Measurements from ENCODE around the gene FOXE1.

The FOXE1 gene

DNA sequence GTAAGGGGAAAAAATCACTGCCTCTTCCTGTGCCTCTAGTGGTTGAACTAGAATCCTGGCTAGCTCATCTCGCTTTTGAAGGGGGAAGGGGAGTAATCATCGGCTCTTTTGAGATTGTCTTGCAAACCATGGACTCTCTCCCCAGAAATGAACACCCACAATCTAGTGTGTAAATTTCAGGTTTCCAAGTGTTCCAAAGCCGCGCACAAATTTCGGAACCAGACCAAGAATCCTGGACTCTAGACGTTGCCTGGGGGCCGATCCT is 4.9 kb upstream of the FOXE1 start:
- no peak overlapping the region for H3K27ac ChIP-seq
- TF ChIP-seq ZFX (IDR thresholded peaks at IDR 0.05) = no peak
- TF ChIP-seq, protein P1, sequence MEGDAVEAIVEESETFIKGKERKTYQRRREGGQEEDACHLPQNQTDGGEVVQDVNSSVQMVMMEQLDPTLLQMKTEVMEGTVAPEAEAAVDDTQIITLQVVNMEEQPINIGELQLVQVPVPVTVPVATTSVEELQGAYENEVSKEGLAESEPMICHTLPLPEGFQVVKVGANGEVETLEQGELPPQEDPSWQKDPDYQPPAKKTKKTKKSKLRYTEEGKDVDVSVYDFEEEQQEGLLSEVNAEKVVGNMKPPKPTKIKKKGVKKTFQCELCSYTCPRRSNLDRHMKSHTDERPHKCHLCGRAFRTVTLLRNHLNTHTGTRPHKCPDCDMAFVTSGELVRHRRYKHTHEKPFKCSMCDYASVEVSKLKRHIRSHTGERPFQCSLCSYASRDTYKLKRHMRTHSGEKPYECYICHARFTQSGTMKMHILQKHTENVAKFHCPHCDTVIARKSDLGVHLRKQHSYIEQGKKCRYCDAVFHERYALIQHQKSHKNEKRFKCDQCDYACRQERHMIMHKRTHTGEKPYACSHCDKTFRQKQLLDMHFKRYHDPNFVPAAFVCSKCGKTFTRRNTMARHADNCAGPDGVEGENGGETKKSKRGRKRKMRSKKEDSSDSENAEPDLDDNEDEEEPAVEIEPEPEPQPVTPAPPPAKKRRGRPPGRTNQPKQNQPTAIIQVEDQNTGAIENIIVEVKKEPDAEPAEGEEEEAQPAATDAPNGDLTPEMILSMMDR (conservative IDR thresholded peaks at IDR 0.05) = no peak

DNA sequence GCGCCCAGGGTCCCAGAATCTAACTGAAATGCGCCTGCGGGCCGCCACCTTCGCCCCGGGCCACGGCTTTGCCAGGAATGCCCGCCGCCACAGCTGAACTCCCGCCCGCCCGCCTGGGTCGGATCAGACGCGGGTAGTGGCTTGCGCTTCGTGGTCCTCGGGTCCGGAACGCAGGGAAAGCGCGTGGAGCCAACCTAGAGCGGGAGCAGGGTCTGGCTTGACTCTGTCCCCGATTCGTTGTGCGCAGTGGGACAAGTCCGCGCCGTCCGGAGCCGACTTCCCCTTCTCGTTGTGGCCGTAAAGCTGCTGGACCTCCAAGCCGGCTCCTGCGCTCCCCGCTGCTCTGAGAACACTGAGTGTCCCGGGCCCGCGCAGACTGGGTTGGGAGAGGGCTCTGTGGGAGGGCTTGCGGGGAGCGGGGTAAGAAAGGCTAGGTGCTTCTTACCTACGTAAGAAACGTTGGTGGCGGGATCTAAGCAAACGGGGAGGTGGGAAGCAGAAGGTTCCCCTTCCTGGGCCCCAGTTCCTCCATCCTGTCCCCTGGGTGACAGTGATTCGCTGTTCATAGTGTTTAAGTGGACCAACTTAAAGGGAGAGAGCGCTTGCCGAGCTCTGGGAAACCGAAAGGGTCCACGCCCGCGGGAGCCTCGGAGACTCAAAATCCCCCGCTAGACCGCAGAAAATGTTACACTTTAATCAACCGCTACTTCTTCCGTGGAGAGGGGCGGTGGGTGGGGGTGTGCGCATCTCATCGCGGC is 4.4 kb upstream of the FOXE1 start:
- TF ChIP-seq ZFX (IDR thresholded peaks at IDR 0.05) = no peak
- TF ChIP-seq, protein P1 (conservative IDR thresholded peaks at IDR 0.05) = no peak
- no peak overlapping the region for H3K27ac ChIP-seq

DNA sequence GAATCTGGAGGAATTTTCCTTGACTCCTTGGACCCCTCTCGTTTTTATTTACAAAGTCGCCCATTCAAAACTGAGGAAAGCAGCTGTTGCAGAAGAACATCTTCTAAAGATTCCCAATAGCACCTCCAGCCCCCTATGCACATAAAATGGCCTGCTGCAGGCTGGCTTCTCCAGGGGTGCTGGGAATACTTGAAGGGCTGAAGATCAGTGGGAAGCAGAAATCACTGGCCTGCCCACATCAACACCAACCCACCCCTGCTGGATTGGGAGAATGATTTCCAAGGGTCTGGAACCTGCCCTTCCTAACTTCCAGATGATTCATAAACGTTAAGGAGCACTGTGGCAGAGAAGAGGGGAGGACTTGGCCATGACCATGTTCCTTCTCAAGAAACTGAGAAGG is 3.0 kb upstream of the FOXE1 start:
- H3K27ac ChIP-seq = no peak overlapping the region
- TF ChIP-seq ZFX (IDR thresholded peaks at IDR 0.05) = no peak
- TF ChIP-seq, protein P1 (conservative IDR thresholded peaks at IDR 0.05) = no peak

DNA sequence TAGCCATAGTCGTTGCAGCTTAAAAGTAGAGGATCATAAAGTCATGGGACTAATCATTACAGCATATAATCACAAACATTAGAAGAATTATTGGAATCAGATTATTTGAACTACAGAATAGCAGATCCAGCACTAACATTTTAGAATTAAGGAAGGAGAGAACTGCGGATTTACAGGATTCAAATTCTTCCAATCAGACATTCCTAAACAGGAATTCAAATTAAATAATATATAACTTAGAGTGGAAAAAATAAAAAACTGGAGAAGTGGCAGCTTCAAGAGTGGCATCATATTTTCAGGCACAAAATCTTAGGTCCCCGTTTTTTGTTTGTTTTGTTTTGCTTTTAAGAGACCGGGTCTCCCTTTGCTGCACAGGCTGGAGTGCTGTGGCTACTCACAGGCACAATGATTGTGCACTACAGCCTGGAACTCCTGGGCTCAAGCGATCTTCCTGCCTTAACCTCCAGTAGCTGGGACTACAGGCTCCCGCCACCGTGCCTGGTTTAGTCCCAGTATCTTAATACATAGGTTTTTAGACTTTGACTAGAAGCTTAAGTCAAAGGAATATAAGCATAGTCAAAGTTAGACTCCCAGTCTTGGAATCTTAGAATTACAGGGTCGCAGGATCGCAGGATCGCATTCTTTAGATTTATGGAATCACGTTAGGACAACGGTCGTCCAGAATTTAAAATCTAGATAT is 2.1 kb upstream of the FOXE1 start:
- H3K27ac ChIP-seq = no peak overlapping the region
- TF ChIP-seq, protein P1 (conservative IDR thresholded peaks at IDR 0.05) = no peak
- TF ChIP-seq ZFX (IDR thresholded peaks at IDR 0.05) = no peak

DNA sequence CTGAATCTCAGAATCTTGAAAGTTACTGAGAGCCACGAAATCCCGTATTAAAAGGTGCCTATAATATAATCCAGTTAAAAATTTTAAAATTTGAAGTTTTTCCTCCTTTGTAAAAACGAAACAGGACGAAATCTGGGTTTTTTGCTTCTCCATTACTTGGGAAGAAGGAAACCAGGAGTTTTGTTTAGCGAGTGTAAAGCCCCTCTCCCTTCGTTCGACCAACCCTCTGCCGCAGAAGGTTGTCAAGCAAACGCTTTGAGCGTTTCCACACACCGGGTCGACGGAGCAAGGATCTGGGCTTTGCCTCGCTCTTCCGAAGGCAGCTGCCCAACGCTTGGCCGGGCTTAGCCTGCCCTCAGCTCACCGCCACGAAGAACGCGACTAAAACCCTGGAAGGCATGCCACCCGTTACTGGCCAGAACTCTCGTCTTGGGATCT is 1.6 kb upstream of the FOXE1 start:
- no peak for TF ChIP-seq ZFX (IDR thresholded peaks at IDR 0.05)
- TF ChIP-seq, protein P1 (conservative IDR thresholded peaks at IDR 0.05) = no peak
- no peak overlapping the region for H3K27ac ChIP-seq

DNA sequence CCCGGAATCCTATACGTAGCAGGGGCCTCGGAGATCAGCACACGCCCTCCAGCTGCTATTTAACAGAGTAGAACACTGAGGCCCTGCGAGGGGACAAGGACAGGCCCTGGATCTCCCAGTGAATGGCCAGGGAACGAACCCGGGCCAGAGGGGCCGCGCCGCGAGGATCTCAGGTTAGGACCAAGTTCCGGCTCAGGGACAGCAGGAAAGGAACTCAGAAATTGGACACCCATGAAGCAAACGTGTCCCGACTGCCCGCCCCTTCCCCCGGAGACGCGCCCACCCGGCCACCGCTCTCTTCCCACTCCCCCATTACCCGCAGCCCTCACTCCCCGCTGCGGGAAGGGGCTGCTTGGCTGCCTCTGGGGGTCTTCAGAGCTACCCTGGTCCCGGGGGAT is 1.0 kb upstream of the FOXE1 start:
- TF ChIP-seq, protein P1 (conservative IDR thresholded peaks at IDR 0.05) = no peak
- no peak for TF ChIP-seq ZFX (IDR thresholded peaks at IDR 0.05)
- no peak overlapping the region for H3K27ac ChIP-seq

DNA sequence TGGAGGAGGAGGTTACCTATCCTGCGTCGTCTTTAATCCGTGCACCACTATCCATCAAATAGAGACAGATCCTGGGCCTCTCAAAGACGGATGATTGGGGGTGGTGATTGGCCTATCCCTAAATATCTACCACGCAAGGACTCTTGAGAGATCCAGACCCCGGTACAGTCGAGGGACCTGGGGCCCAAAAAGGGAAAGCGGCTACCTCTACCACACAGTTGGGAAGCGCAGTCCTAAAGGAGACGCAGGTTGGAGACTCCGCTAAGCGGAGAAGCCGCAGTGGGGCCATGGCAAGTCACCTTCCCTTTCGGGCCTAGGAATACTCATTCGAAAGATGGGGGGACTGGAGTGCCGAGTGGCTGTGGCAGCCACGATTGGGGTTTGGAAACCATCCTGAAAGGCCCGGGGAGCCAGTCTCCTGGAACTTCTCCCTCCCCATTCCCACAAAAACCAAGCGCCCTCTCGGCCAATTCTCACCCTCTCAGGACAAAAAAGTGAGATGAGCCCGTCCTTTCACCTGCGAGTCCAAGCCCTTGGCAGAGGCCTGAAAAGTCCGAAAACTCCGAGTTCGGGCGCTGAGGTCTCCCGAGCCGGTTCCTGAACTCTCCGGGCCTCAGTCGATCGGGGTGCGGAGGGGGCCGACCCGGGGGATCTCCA is 499 bp upstream of the FOXE1 start:
- no peak for TF ChIP-seq ZFX (IDR thresholded peaks at IDR 0.05)
- TF ChIP-seq, protein P1 (conservative IDR thresholded peaks at IDR 0.05) = no peak
- H3K27ac ChIP-seq = no peak overlapping the region

Data from C4-2B (cell line).